HL-60/S4 treated with phorbol 12-myristate 13-acetate at 8.2 ng/mL for 4 days and 3 days (cell line): ENCODE data around the gene TEC.

Experiments
- in situ Hi-C: fragments of 300-500 bp; cut with MboI; formaldehyde crosslinking; loops from 2 replicates; pipeline ENCODE4 v1.15.0; 2022; ENCODE audit warnings: low sequenced_read_pairs

The TEC gene

GRCh38 chr4:48100256-48100655 is 169.4 kb downstream of the TEC start:
- in situ Hi-C loops: no loop called here

GRCh38 chr4:48095441-48095840 is 174.2 kb downstream of the TEC start:
- in situ Hi-C loops: no loop called here

GRCh38 chr4:48093991-48094416 is 175.6 kb downstream of the TEC start:
- in situ Hi-C loops: no loop called here

GRCh38 chr4:48090621-48091020 is 179.0 kb downstream of the TEC start:
- in situ Hi-C loops: no loop called here

- in situ Hi-C loops: no loop called here
Measured at GRCh38 chr4:48085821-48086589, 183.6 kb downstream of the TEC start.
